ENCODE data around the gene MSH5. TPM values are rescaled to one million over a fixed set of nuclear protein-coding genes. Genes with fewer than 3 reads are reported as not detected.

Gene MSH5
- total and polyA plus RNA-seq, 9 of the 15 experiments (the other 6 are each of a cell fraction or from before 2014, with no cell fraction given): 12.5 to 104 (median 46.6) TPM

DNA sequence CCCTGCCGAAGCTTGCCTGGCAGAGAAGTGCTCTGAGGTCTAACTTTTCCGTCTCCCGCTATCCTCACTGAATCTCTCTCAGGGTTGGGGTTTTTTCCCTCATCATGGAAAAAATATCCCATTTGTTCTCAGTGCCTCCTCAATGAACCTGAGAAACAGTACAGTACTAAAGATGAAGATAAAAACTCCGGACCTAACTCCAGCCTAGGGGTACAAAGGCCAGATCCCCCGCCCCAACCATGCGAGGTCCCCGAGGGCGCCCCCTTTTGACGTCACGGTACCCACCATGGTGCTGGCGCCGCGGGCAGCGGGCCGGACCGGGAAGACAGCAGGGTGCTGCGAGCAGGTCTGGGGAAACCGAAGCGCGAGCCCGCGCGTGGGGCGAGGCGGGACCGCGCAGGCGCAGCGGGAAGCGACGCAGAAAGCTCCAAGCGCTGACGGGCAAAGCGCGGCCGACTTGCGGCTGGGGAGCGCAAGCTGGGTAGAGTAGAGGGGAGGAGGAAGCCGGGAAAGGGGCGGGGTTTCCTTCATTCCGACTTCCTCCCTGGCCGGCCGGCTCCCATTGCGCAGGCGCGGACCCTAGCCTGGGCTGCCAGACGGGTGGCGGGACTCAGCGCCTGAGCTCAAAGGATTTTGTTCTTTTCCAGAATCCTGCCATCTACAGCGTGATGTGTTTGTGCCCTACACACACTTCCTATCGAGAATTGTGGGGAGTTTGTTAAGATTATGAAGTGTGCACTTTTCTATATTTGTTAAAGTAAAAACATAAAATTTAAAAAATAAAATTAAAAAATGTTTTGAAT is 66.9 kb downstream of the MSH5 start, which contains the start of gene LSM2 (continued):
- TF ChIP-seq HNRNPK (IDR thresholded peaks at IDR 0.05; ENCODE audit: low read depth, low read length, poor library complexity, severe bottlenecking): peak; percentile 40
- peak; percentile 98 for TF ChIP-seq CTBP1 (IDR thresholded peaks at IDR 0.05; ENCODE audit: borderline replicate concordance)
- 0 out of 2 replicates have a peak, but pooled peaks have one; percentile 6 for TF ChIP-seq TFE3 (CRISPR knock-in tag; IDR thresholded peaks at IDR 0.05)
- no peak for TF ChIP-seq MCM5 (IDR thresholded peaks at IDR 0.05; ENCODE audit: low read depth)
- TF ChIP-seq TAF15 (IDR thresholded peaks at IDR 0.05; ENCODE audit: low read depth, low read length): no peak
- TF ChIP-seq RBM39 (optimal IDR thresholded peaks at IDR 0.05; ENCODE audit: low read depth, low read length): no peak
- TF ChIP-seq MAFF (IDR thresholded peaks at IDR 0.05; ENCODE audit: low read length): peak; percentile 20; the same call in 1 of the 2 replicates
- TF ChIP-seq, protein P1, sequence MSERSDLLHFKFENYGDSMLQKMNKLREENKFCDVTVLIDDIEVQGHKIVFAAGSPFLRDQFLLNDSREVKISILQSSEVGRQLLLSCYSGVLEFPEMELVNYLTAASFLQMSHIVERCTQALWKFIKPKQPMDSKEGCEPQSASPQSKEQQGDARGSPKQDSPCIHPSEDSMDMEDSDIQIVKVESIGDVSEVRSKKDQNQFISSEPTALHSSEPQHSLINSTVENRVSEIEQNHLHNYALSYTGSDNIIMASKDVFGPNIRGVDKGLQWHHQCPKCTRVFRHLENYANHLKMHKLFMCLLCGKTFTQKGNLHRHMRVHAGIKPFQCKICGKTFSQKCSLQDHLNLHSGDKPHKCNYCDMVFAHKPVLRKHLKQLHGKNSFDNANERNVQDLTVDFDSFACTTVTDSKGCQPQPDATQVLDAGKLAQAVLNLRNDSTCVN (CRISPR knock-in tag; IDR thresholded peaks at IDR 0.05): no peak
- peak; percentile 83; the same call in 1 of the 2 replicates for TF ChIP-seq GABPB1 (CRISPR knock-in tag; IDR thresholded peaks at IDR 0.05)
- TF ChIP-seq ZNF140 (CRISPR knock-in tag; IDR thresholded peaks at IDR 0.05): no peak
- TF ChIP-seq SAP30 (IDR thresholded peaks at IDR 0.05; ENCODE audit: borderline replicate concordance, insufficient read depth, low read depth, low read length, poor library complexity, severe bottlenecking): peak; percentile 79
- TF ChIP-seq, protein P2, sequence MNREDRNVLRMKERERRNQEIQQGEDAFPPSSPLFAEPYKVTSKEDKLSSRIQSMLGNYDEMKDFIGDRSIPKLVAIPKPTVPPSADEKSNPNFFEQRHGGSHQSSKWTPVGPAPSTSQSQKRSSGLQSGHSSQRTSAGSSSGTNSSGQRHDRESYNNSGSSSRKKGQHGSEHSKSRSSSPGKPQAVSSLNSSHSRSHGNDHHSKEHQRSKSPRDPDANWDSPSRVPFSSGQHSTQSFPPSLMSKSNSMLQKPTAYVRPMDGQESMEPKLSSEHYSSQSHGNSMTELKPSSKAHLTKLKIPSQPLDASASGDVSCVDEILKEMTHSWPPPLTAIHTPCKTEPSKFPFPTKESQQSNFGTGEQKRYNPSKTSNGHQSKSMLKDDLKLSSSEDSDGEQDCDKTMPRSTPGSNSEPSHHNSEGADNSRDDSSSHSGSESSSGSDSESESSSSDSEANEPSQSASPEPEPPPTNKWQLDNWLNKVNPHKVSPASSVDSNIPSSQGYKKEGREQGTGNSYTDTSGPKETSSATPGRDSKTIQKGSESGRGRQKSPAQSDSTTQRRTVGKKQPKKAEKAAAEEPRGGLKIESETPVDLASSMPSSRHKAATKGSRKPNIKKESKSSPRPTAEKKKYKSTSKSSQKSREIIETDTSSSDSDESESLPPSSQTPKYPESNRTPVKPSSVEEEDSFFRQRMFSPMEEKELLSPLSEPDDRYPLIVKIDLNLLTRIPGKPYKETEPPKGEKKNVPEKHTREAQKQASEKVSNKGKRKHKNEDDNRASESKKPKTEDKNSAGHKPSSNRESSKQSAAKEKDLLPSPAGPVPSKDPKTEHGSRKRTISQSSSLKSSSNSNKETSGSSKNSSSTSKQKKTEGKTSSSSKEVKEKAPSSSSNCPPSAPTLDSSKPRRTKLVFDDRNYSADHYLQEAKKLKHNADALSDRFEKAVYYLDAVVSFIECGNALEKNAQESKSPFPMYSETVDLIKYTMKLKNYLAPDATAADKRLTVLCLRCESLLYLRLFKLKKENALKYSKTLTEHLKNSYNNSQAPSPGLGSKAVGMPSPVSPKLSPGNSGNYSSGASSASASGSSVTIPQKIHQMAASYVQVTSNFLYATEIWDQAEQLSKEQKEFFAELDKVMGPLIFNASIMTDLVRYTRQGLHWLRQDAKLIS (CRISPR knock-in tag; IDR thresholded peaks at IDR 0.05): peak; percentile 84; the same call in 1 of the 2 replicates
- TF ChIP-seq CHD2 (IDR thresholded peaks at IDR 0.05; ENCODE audit: low read depth, low read length): 0 out of 2 replicates have a peak, but pooled peaks have one; percentile 11
- no peak for TF ChIP-seq SNRNP70 (optimal IDR thresholded peaks at IDR 0.05; ENCODE audit: low read depth, low read length)
- TF ChIP-seq KAT2B (IDR thresholded peaks at IDR 0.05; ENCODE audit: low read depth, low read length): peak; percentile 67
- peak; percentile 92; the same call in 1 of the 2 replicates for TF ChIP-seq POLR2AphosphoS2 (IDR thresholded peaks at IDR 0.05; ENCODE audit: low read length)
- TF ChIP-seq ZNF445 (CRISPR knock-in tag; IDR thresholded peaks at IDR 0.05; ENCODE audit: low read depth): 0 out of 2 replicates have a peak, but pooled peaks have one; percentile 8
- TF ChIP-seq ZFP30 (CRISPR knock-in tag; IDR thresholded peaks at IDR 0.05; ENCODE audit: borderline replicate concordance): 0 out of 2 replicates have a peak, but pooled peaks have one; percentile 51
- TF ChIP-seq HDGF (IDR thresholded peaks at IDR 0.05): no peak
- no peak for TF ChIP-seq HIVEP1 (CRISPR knock-in tag; IDR thresholded peaks at IDR 0.05)
- no peak for TF ChIP-seq NUFIP1 (IDR thresholded peaks at IDR 0.05; ENCODE audit: partially characterized antibody)
- TF ChIP-seq POLR2A (conservative IDR thresholded peaks at IDR 0.05): peak; percentile 97
- no peak for TF ChIP-seq TAF9B (IDR thresholded peaks at IDR 0.05; ENCODE audit: partially characterized antibody)
